GM12878 (cell line): ENCODE results near the gene FAM222B. TPM values are rescaled to one million over a fixed set of nuclear protein-coding genes. Genes with fewer than 3 reads are reported as not detected.

Experiments used
- ASH2L ChIP-seq: fragments of 300-600, 200-600 bp; sonication (generic); IDR thresholded peaks from 2 replicates; pipeline ENCODE4 v1.6.1; 2017; ENCODE audit warnings: low read depth, mild to moderate bottlenecking, borderline replicate concordance
- EGR1 ChIP-seq, 2 experiments: IDR thresholded peaks; 1 replicate in 1 of 2; 2 replicates in 1 of 2; pipeline ENCODE4 v1.6.1; 2011 to 2012; ENCODE audit warnings: low read depth in 2 of 2, low read length in 2 of 2, borderline replicate concordance in 1 of 2, mild to moderate bottlenecking in 1 of 2, moderate library complexity in 1 of 2
- JUNB ChIP-seq: IDR thresholded peaks from 2 replicates; pipeline ENCODE4 v1.6.1; 2016; ENCODE audit warnings: antibody characterized with exemption, mild to moderate bottlenecking
- MXI1 ChIP-seq: fragments of 150-350 bp; IDR thresholded peaks from 2 replicates; pipeline ENCODE4 v1.6.1; 2011; ENCODE audit warnings: low read depth, mild to moderate bottlenecking, inconsistent platforms, low read length, improper control_type of control experiment
- NR2C2 ChIP-seq: IDR thresholded peaks from 2 replicates; pipeline ENCODE4 v1.6.1; 2011; ENCODE audit warnings: borderline replicate concordance, low read depth; ENCODE audit not compliant: control insufficient read depth, insufficient read length
- POLR2AphosphoS2 ChIP-seq: IDR thresholded peaks from 2 replicates; pipeline ENCODE4 v1.6.1; 2011; ENCODE audit warnings: low read depth, mild to moderate bottlenecking, low read length, improper control_type of control experiment, moderate library complexity
- RAD21 ChIP-seq: IDR thresholded peaks from 2 replicates; pipeline ENCODE4 v1.6.1; 2011; ENCODE audit warnings: mild to moderate bottlenecking, low read depth, low read length, moderate library complexity; ENCODE audit not compliant: insufficient read depth
- SP1 ChIP-seq: IDR thresholded peaks from one replicate; pipeline ENCODE4 v1.6.1; 2011; ENCODE audit warnings: low read depth, low read length
- SRF ChIP-seq, 2 experiments: IDR thresholded peaks; 2 replicates each; pipeline ENCODE4 v1.6.1; 2011; ENCODE audit warnings: low read depth in 2 of 2, low read length in 2 of 2, mild to moderate bottlenecking in 1 of 2, moderate library complexity in 1 of 2
- SUZ12 ChIP-seq: fragments of 200-600 bp; sonication (generic); IDR thresholded peaks from one replicate; pipeline ENCODE4 v1.6.1; 2018; ENCODE audit warnings: antibody characterized with exemption, mild to moderate bottlenecking; ENCODE audit not compliant: unreplicated experiment
- TCF12 ChIP-seq: IDR thresholded peaks from 2 replicates; pipeline ENCODE4 v1.6.1; 2011; ENCODE audit warnings: low read depth, mild to moderate bottlenecking, low read length
- TCF7 ChIP-seq: IDR thresholded peaks from 2 replicates; pipeline ENCODE4 v1.6.1; 2014; ENCODE audit warnings: antibody characterized with exemption, borderline replicate concordance
- polyA plus RNA-seq, 11 experiments: library from polyadenylated mRNA; depleted of rRNA in 4 of 11; unstranded in 6 of 11; stranded (reverse) in 5 of 11; fragments of >200 nt; fragmentation: Nextera tagmentation in 4 of 11; fragmentation: Illumina TruSeq in 1 of 11; extraction: Ambion mirVana in 4 of 11; extraction: Trizol in 1 of 11; gene quantifications; 1 replicate in 1 of 11; 2 replicates in 10 of 11; pipeline versions ENCODE4 v1.2.1 to v1.2.3, GENCODE V29; 2011 to 2016; ENCODE audit warnings: inconsistent platforms in 2 of 11, missing spikeins in 2 of 11, low read depth in 1 of 11
- total RNA-seq, 4 experiments: library from RNA; depleted of rRNA in 3 of 4; stranded (reverse); fragments of >200 nt in 3 of 4; fragmentation: Illumina TruSeq in 1 of 4; extraction: Trizol in 1 of 4; gene quantifications; 2 replicates each; pipeline versions ENCODE4 v1.2.1 to v1.2.3, GENCODE V29; 2013 to 2021
- TF ChIP-seq, protein P1 (sequence below): fragments of 150-350 bp; IDR thresholded peaks from 2 replicates; pipeline ENCODE4 v1.6.1; 2016; ENCODE audit warnings: low read depth, low read length
- TF ChIP-seq, protein P2 (sequence below): IDR thresholded peaks from 2 replicates; pipeline ENCODE4 v1.6.1; 2011; ENCODE audit warnings: borderline replicate concordance, low read depth, mild to moderate bottlenecking, moderate library complexity, low read length; ENCODE audit not compliant: insufficient read depth, poor library complexity, severe bottlenecking
- TF ChIP-seq, protein P3 (sequence below): fragments of 450-650 bp; IDR thresholded peaks from 2 replicates; pipeline ENCODE4 v1.6.1; 2018; ENCODE audit warnings: mild to moderate bottlenecking, low read depth, moderate library complexity; ENCODE audit not compliant: partially characterized antibody
- TF ChIP-seq, protein P4 (sequence below): fragments of 450-650 bp; formaldehyde crosslinking; IDR thresholded peaks from 2 replicates; pipeline ENCODE4 v1.4.0; 2020; ENCODE audit warnings: mild to moderate bottlenecking, moderate library complexity

FAM222B gene
- total and polyA plus RNA-seq, 10 of the 15 experiments (the other 5 are each of a cell fraction or from before 2014, with no cell fraction given): 2.8 to 18.3 (median 6.4) TPM

DNA sequence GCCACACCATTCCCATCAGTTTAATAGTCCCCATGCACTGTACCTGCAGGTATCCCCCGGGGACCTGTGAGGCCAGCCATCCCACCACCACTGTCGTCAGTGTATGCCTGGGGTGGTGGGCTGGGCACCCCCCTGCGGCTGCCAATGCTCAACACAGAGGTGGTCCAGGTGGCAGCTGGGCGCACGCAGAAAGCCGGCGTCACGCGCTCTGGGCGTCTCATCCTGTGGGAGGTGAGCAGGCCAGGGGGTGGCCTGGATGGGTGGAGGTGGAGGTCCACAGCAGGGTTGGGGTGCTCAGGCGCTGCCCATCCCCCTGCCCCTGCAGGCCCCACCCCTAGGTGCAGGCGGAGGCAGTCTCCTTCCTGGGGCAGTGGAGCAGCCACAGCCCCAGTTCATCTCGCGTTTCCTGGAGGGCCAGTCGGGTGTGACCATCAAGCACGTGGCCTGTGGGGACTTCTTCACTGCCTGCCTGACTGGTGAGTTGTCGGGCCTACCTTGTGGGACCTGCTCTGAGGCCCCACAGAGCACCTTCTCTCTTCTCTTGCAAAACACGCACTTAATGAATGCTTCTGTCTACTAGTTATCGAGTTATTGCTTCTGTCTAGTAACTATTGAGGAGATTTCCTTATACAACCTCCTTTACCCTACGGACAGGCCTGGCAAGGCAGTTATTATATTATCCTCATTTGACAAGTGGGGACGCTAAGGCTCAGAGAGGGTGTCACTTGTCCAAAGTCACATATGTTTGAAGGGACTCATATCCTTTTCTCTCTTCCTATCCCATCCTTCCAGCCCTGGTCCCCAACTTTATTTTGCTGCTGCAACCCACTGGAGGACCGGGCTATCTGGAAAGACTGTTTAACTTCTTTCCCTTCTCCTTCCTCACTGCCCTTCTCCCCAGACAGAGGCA, 104.6 kb downstream of the FAM222B start (continued):
- 0 out of 2 replicates have a peak, but pooled peaks have one; percentile 25 for TF ChIP-seq ASH2L
- no peak for TF ChIP-seq SRF (IDR thresholded peaks at IDR 0.05; ENCODE audit: low read depth in 2 of 2, low read length in 2 of 2)
- no peak for TF ChIP-seq JUNB
- no peak for TF ChIP-seq NR2C2
- TF ChIP-seq POLR2AphosphoS2: peak; percentile 84
- TF ChIP-seq, protein P1, sequence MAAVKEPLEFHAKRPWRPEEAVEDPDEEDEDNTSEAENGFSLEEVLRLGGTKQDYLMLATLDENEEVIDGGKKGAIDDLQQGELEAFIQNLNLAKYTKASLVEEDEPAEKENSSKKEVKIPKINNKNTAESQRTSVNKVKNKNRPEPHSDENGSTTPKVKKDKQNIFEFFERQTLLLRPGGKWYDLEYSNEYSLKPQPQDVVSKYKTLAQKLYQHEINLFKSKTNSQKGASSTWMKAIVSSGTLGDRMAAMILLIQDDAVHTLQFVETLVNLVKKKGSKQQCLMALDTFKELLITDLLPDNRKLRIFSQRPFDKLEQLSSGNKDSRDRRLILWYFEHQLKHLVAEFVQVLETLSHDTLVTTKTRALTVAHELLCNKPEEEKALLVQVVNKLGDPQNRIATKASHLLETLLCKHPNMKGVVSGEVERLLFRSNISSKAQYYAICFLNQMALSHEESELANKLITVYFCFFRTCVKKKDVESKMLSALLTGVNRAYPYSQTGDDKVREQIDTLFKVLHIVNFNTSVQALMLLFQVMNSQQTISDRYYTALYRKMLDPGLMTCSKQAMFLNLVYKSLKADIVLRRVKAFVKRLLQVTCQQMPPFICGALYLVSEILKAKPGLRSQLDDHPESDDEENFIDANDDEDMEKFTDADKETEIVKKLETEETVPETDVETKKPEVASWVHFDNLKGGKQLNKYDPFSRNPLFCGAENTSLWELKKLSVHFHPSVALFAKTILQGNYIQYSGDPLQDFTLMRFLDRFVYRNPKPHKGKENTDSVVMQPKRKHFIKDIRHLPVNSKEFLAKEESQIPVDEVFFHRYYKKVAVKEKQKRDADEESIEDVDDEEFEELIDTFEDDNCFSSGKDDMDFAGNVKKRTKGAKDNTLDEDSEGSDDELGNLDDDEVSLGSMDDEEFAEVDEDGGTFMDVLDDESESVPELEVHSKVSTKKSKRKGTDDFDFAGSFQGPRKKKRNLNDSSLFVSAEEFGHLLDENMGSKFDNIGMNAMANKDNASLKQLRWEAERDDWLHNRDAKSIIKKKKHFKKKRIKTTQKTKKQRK: no peak
- TF ChIP-seq SP1: peak; percentile 68
- TF ChIP-seq, protein P2, sequence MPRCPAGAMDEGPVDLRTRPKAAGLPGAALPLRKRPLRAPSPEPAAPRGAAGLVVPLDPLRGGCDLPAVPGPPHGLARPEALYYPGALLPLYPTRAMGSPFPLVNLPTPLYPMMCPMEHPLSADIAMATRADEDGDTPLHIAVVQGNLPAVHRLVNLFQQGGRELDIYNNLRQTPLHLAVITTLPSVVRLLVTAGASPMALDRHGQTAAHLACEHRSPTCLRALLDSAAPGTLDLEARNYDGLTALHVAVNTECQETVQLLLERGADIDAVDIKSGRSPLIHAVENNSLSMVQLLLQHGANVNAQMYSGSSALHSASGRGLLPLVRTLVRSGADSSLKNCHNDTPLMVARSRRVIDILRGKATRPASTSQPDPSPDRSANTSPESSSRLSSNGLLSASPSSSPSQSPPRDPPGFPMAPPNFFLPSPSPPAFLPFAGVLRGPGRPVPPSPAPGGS: no peak
- peak; percentile 93 for TF ChIP-seq MXI1
- no peak for TF ChIP-seq RAD21
- TF ChIP-seq, protein P3, sequence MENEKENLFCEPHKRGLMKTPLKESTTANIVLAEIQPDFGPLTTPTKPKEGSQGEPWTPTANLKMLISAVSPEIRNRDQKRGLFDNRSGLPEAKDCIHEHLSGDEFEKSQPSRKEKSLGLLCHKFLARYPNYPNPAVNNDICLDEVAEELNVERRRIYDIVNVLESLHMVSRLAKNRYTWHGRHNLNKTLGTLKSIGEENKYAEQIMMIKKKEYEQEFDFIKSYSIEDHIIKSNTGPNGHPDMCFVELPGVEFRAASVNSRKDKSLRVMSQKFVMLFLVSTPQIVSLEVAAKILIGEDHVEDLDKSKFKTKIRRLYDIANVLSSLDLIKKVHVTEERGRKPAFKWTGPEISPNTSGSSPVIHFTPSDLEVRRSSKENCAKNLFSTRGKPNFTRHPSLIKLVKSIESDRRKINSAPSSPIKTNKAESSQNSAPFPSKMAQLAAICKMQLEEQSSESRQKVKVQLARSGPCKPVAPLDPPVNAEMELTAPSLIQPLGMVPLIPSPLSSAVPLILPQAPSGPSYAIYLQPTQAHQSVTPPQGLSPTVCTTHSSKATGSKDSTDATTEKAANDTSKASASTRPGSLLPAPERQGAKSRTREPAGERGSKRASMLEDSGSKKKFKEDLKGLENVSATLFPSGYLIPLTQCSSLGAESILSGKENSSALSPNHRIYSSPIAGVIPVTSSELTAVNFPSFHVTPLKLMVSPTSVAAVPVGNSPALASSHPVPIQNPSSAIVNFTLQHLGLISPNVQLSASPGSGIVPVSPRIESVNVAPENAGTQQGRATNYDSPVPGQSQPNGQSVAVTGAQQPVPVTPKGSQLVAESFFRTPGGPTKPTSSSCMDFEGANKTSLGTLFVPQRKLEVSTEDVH: no peak
- TF ChIP-seq SUZ12: no peak
- TF ChIP-seq TCF12: 0 out of 2 replicates have a peak, but pooled peaks have one; percentile 11
- TF ChIP-seq, protein P4, sequence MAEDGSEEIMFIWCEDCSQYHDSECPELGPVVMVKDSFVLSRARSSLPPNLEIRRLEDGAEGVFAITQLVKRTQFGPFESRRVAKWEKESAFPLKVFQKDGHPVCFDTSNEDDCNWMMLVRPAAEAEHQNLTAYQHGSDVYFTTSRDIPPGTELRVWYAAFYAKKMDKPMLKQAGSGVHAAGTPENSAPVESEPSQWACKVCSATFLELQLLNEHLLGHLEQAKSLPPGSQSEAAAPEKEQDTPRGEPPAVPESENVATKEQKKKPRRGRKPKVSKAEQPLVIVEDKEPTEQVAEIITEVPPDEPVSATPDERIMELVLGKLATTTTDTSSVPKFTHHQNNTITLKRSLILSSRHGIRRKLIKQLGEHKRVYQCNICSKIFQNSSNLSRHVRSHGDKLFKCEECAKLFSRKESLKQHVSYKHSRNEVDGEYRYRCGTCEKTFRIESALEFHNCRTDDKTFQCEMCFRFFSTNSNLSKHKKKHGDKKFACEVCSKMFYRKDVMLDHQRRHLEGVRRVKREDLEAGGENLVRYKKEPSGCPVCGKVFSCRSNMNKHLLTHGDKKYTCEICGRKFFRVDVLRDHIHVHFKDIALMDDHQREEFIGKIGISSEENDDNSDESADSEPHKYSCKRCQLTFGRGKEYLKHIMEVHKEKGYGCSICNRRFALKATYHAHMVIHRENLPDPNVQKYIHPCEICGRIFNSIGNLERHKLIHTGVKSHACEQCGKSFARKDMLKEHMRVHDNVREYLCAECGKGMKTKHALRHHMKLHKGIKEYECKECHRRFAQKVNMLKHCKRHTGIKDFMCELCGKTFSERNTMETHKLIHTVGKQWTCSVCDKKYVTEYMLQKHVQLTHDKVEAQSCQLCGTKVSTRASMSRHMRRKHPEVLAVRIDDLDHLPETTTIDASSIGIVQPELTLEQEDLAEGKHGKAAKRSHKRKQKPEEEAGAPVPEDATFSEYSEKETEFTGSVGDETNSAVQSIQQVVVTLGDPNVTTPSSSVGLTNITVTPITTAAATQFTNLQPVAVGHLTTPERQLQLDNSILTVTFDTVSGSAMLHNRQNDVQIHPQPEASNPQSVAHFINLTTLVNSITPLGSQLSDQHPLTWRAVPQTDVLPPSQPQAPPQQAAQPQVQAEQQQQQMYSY (CRISPR knock-in tag): no peak
- TF ChIP-seq TCF7: no peak
- no peak for TF ChIP-seq EGR1 (IDR thresholded peaks at IDR 0.05; ENCODE audit: borderline replicate concordance in 1 of 2, low read depth in 2 of 2, low read length in 2 of 2)
